Body of pancreas (tissue), 4 donors: ENCODE results near the gene NHP2.

Experiments used
- POLR2A ChIP-seq, 3 donors: fragments of 450-650 bp; IDR thresholded peaks; one replicate each; pipeline ENCODE4 v1.6.1; 2016; ENCODE audit warnings: antibody characterized with exemption in 3 of 3, mild to moderate bottlenecking in 2 of 3
- TF ChIP-seq, protein P1 (sequence below), 7 experiments: fragments of 450-650 bp in 4 of 7; fragments of 200-600 bp in 3 of 7; sonication (generic) in 3 of 7; IDR thresholded peaks; one replicate each; pipeline ENCODE4 v1.5.1; 2016 to 2019; ENCODE audit warnings: antibody characterized with exemption in 7 of 7

DNA sequence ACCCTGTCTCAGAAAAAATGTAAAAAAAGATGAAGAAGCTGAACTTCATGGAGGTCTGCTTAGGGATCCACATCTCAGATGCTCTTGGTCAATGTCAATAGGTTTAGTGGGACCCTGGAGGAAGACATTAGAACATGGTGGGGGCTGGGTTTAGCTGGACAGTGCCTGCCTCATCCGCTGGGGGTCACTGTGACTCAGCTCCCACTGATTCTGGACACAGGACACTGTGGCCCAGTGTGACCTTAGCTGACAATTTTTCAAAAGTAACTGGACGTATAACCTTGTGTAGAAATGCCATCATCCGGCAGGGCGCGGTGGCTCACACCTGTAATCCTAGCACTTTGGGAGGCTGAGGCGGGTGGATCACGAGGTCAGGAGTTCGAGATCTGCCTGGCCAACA lies 43.3 kb upstream of the NHP2 start:
- TF ChIP-seq, protein P1, sequence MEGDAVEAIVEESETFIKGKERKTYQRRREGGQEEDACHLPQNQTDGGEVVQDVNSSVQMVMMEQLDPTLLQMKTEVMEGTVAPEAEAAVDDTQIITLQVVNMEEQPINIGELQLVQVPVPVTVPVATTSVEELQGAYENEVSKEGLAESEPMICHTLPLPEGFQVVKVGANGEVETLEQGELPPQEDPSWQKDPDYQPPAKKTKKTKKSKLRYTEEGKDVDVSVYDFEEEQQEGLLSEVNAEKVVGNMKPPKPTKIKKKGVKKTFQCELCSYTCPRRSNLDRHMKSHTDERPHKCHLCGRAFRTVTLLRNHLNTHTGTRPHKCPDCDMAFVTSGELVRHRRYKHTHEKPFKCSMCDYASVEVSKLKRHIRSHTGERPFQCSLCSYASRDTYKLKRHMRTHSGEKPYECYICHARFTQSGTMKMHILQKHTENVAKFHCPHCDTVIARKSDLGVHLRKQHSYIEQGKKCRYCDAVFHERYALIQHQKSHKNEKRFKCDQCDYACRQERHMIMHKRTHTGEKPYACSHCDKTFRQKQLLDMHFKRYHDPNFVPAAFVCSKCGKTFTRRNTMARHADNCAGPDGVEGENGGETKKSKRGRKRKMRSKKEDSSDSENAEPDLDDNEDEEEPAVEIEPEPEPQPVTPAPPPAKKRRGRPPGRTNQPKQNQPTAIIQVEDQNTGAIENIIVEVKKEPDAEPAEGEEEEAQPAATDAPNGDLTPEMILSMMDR (IDR thresholded peaks at IDR 0.05) = peak in 5 of 7 experiments; percentile 21 to 35 (median 28)
- TF ChIP-seq POLR2A (IDR thresholded peaks at IDR 0.05) = no peak
